ENCODE results near the gene DYRK1A. TPM values are rescaled to one million over a fixed set of nuclear protein-coding genes. Genes with fewer than 3 reads are reported as not detected.

The DYRK1A gene
- total RNA-seq, 5 donors from 2014 or later (not counting 1 experiment from before 2014, with no cell fraction given) = 113 to 149 (median 115) TPM

GRCh38 chr21:37575580-37575979 lies 209.0 kb downstream of the DYRK1A start:
- CTCF ChIA-PET = interaction anchor here in 1 of 2 donors (1.4 kb wide), 1 partner anchor 11 kb away, joined by 3 read pairs; no protein-coding TSS in a partner anchor
- Mint-ChIP-seq H3K36me3 (peaks cover 10% of the 10 kb centered on the region), H3K4me1 (no peaks in the 10 kb centered on the region), H3K27ac (no peak overlapping the region), H3K4me3 (no peak overlapping the region), H3K27me3 (peaks cover 6 to 8% of the 10 kb centered on the region in 2 donors), H3K9me3 (peaks cover 0 to 17% (median 10%) of the 10 kb centered on the region in 3 donors)
- Histone ChIP-seq H3K4me3 (ENCODE audit: control insufficient read depth in 1 of 2, extremely low read depth in 1 of 2, low read length in 1 of 2) (no peak overlapping the region), H3K27me3 (replicated peaks in 1 of 2; ENCODE audit: control insufficient read depth in 2 of 2, extremely low read depth in 1 of 2, insufficient read depth in 2 of 2, low read length in 1 of 2) (peaks cover 0 to 3% of the 10 kb centered on the region in 2 experiments), H3K27ac (ENCODE audit: low read length) (no peak overlapping the region), H3K4me1 (ENCODE audit: control insufficient read depth in 1 of 2, extremely low read depth in 1 of 2, insufficient read depth in 2 of 2, low read length in 2 of 2) (no peaks in the 10 kb centered on the region), H3K36me3 (ENCODE audit: control insufficient read depth in 2 of 2, extremely low read depth in 1 of 2, insufficient read depth in 1 of 2, low read length in 1 of 2) (no peaks in the 10 kb centered on the region), H3K9me3 (peaks cover 4% of the 10 kb centered on the region)
- POLR2A ChIA-PET = interaction anchor here in 1 of 2 donors (0.6 kb wide), 1 partner anchor 552 kb away, joined by 5 read pairs; no protein-coding TSS in a partner anchor
- DNase-seq (no peak), ATAC-seq (replicated peaks in 1 of 4) (no peak)
- 91% methylated on average over 8 of the region's 11 CpGs for WGBS (ENCODE audit: insufficient coverage)

Other genes starting within 250 kb of the DYRK1A start
- gene VPS26C, start 99.4 kb upstream of the DYRK1A start, total RNA-seq = 10 to 100 TPM; 47.8 to 62.7 (median 57.5) TPM